HuH-7.5 (cell line): ENCODE results near the gene CACNA2D3.
"Not testable (repeated sequence)": the region's sequence is repeated elsewhere in the genome, so short reads cannot be mapped to it uniquely, and the experiment has no call there.

Source experiments
- DNase-seq: peaks from one replicate; pipeline ENCODE4 v3.0.0; 2011; ENCODE audit warnings: low spot score

Gene CACNA2D3

DNA sequence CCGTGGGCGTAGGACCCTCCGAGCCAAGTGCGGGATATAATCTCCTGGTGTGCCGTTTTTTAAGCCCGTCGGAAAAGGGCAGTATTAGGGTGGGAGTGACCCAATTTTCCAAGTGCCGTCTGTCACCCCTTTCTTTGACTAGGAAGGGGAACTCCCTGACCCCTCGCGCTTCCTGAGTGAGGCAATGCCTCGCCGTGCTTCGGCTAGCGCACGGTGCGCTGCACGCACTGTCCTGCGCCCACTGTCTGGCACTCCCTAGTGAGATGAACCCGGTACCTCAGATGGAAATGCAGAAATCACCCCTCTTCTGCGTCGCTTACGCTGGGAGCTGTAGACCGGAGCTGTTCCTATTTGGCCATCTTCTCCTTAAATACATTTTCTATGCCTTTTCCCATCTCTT lies 342.2 kb downstream of the CACNA2D3 start:
- DNase-seq: not testable (repeated sequence)

GRCh38 chr3:54476891-54477290 lies 354.5 kb downstream of the CACNA2D3 start:
- DNase-seq: no peak

DNA sequence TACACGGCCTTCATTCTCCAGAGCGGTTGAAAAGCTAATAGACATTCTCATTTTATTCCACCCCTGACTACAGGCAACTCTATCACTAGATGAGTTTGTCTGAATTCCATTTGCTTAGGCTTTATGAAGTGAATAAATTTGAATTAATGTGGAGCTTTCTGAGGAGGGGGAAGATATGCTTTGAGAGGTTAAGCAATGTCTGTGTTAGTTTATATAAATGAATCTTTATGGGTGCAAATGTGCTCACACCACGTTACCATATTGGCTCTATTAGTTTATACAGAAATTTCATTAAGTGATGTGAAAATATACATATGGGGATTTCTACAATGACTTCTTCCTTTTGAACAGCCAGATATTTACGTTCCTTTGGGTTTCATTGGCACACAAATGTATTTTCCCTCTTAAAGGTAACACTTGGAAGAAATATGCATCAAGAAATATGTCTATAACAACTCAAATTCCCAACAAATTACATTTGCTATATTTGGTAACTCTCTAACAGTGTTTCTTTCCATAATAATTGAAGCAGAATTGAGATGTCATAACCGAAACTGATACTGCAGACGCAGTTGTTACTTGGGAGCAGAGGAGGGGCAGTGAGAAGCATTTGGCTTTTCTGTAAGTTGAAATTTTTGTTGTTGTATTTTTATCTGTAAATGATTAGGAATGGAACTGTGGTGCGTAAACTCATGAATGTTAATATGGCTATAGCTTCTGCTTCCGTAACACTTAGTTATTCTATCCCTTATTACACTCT lies 359.4 kb downstream of the CACNA2D3 start:
- DNase-seq: no peak

- no peak for DNase-seq
These were observed 362.0 kb downstream of the CACNA2D3 start for GRCh38 chr3:54484334-54484733.

- no peak for DNase-seq
These were observed 364.0 kb downstream of the CACNA2D3 start for GRCh38 chr3:54486317-54486716.

- no peak for DNase-seq
These were observed 365.9 kb downstream of the CACNA2D3 start for GRCh38 chr3:54488297-54488696.

DNA sequence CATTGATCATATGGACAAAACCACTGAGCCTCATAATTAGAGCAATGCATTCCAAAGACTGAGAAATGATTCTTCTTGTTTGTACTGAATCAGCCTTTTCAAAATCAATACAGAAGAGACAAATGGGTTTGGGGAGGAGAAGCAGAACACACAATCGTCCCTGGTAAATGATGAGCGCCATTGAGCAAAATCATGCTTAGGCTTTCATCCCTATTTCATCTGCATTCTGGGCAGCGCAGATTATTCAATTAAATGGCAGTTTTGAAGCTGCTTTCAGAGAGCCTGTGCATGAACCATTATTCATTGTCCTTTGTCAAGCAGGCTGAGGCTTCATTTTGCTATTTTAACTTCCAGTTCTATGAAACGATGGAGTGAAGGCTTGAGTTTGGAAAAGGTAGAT lies 371.9 kb downstream of the CACNA2D3 start:
- no peak for DNase-seq

DNA sequence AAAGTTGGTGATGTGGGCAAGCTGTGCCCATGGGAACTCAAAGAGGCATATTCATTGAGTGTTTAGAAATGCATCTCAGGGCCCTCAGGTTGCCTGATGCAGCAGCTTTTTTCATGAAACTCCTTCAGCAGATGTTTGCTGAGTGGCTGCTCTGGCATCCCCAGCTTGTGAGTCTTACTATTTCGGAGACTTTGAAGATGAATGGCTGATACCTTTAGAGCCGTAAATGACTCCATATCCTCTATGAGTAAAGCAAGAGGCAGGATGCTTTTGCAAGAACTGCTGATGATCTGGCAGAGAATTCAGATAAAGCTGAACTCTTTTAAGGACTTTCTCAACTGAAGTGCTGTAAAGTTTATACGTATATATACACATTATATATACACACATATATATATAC lies 384.3 kb downstream of the CACNA2D3 start:
- no peak for DNase-seq

- no peak for DNase-seq
These were observed 385.6 kb downstream of the CACNA2D3 start for GRCh38 chr3:54507876-54508460.

DNA sequence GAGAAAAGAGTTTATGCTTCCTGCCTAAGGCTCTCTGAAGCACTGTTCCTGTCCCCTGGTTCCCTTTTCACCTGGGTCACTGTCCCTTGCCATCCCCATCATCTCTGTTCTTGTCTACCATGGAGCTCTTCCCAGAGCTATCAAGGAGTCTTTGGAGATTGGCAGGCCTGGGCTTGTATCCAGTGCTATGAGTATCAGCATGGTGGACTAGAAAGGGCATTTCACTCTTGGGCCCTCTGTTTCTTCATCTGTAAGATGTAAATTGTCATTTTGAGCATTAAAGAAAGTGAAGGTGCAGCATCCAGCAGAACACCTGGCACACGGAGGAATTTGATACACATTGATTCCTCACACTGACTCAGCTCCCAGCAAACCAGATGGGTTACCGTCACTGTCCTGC lies 388.2 kb downstream of the CACNA2D3 start:
- DNase-seq: no peak

DNA sequence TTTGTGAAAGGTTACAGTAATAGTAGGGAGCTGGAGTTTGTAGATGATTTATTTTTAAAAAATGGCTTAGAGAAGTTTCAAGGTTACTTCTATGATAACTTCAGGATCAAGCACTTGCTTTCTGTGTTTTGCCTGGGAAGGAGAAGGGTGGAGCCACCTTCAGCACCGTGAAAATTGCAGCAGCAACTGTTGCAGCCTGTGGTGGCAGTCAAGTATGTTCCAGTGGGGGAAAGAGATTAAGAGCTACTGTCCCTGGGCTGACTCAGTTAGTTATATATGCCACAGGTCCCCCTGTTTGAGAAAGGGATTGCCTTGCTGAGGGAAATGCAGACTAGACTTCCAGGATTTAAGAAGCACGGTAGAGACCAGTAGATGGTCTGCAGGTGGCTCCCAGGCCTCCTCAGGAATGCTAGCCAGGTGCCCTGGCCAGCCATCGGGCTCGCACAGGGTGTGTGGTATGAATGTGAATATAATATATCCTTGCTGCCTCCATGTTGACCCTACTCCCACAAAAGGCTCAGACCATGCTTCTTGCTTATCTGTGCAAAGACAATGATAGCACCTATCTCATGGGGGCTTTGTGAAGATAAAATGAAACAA lies 389.5 kb downstream of the CACNA2D3 start:
- DNase-seq: no peak

DNA sequence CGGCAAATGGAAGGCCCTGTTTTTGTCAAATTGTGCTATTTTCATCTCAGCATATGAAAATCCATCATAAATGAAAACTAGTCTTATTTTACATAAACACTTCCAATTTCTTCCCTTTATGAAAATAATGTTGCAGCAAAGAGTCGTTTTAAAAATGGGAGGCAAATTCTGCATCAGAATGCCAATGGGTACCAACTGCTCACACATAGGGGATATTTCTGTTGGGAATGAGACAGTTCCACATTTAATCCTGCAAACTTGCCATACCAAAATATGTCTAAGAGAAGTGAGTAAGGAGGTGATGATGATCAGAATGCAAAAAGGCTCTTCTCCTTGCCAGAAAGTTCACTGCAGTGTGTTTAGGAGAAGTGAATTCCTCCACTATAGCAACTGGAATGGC lies 391.7 kb downstream of the CACNA2D3 start:
- DNase-seq: no peak

DNA sequence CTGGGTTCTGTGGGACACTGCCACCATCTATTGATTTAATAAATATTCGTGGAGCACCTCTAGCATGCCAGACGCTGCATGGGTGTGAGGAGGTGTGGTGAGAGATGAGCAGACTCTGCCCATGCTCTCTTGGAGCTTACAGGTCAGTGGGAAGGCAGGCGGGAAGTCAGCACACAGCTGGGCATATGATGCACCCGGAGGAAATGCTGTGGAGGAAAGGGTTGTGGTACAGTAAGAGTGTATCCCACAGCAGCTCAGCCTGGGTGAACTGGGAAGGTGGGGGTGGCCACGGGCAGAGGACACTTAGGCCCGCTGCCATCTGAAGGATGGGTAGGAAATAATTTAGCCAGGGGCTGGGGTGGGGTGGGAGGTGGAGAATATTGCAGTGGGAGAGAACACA lies 392.1 kb downstream of the CACNA2D3 start:
- no peak for DNase-seq

- DNase-seq: no peak
These were observed 393.3 kb downstream of the CACNA2D3 start for GRCh38 chr3:54515441-54516213.

GRCh38 chr3:54517424-54517823 lies 395.1 kb downstream of the CACNA2D3 start:
- DNase-seq: no peak

GRCh38 chr3:54518011-54518675 lies 395.8 kb downstream of the CACNA2D3 start:
- no peak for DNase-seq

GRCh38 chr3:54519493-54519892 lies 397.1 kb downstream of the CACNA2D3 start:
- DNase-seq: no peak

GRCh38 chr3:54520060-54520459 lies 397.7 kb downstream of the CACNA2D3 start:
- no peak for DNase-seq

DNA sequence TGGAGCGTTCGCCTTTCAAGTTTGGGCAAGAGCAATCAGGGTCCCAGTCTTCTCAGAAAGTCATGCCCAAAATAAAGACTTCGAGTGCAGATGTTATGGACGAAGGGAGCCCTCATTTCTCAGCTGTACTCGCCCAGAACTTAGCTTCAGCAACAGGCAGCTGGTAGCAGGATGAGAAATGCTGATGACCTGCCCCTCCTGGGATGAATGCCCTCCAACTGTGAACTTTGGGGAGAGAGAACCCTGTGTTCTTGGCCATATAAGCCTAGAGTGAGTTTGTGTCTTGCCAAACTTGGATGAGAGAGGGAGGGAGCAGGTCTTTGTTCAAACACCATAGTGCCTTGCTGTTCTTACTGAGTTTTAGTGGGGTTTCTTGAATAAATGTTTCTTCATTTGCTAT lies 405.2 kb downstream of the CACNA2D3 start:
- DNase-seq: no peak

DNA sequence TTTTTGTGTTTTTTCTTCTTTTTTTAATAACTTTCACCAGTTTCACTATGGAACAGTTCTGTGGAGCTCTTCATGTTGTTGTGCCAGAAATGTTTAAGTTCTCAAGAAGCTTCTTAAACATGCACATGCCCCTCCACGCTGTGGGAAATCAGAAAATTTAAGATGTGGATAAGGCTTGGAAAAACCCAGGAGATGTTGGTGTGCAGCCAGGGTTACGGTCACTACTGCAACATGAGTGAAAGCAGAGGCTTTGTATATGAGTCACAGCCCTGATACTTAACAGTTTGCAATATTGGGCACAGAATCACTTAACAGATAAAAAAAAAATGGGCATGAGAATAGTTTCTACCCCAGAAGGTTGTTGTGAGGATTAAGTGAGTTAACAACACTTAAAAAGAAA lies 405.6 kb downstream of the CACNA2D3 start:
- DNase-seq: no peak

- no peak for DNase-seq
These were observed 406.3 kb downstream of the CACNA2D3 start for GRCh38 chr3:54528668-54529067.

DNA sequence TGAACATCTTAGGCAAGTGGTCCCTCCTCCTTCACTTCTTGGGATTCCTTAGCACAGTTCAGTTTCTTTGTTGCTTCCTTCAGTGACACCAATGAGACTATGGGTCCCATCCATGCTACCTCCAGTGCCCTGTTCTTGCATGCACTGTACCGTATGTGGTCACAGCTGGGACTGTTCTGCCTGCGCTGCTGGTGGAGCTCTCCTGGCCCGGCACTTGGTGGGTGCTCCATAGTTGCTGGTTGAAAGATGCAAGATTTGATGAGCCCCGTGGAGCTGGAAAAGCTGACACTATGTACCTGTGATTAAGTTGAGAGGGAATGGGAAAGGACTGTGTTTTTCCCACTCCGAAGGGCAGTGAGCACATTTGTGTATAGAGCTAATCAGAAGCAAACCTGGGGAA lies 407.7 kb downstream of the CACNA2D3 start:
- no peak for DNase-seq
